Measurements from ENCODE around the gene OR1L6. TPM values are rescaled to one million over a fixed set of nuclear protein-coding genes. Genes with fewer than 3 reads are reported as not detected.

The OR1L6 gene, protein sequence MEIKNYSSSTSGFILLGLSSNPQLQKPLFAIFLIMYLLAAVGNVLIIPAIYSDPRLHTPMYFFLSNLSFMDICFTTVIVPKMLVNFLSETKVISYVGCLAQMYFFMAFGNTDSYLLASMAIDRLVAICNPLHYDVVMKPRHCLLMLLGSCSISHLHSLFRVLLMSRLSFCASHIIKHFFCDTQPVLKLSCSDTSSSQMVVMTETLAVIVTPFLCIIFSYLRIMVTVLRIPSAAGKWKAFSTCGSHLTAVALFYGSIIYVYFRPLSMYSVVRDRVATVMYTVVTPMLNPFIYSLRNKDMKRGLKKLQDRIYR
- not detected in 2 replicates for total RNA-seq

DNA sequence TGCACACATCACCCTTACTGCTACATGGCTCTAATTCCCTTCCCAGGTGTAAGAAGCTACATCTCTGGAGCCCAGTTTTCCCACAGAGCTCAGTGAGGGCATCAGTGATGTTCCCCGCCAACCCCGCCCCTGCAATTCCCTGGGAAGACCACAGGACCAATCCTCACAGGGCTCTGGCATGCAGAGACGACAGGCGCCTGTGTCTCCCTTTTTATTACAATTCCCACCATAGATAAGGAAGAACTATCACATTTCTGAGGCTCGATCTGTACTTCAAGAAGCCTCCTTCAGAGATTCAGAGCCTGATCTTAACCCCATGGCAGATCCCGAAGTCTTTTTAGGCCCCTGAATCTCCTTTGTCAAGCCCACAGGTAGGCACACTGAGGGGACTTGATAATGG is at the start of gene OR1L6:
OR1L6 (plus strand) TSS at position 301 of the 400 bp plus-strand sequence. CDS start 7,545 bp downstream, outside the sequence.

DNA sequence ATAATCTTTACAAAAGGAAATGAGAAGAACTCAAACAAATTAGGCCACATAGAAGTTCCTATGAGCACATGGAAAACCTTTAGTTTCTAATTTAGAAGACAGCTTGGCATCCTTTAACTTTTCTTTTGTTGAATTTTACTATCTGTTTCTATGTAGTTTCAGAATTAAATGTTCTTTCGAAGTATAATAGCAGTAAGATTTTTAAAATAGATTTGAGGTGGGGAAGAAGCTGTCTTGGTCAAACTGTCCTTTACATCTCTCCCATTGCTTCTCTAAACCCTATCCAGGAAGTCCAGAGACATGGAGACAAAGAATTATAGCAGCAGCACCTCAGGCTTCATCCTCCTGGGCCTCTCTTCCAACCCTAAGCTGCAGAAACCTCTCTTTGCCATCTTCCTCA is 18.4 kb upstream of the OR1L6 start, which contains the start of gene OR1L4:
OR1L4 (plus strand) TSS at position 301 of the 400 bp plus-strand sequence; CDS start at position 301, 0 bp downstream.

GRCh38 chr9:122788831-122789230 is 46.7 kb downstream of the OR1L6 start, which contains the start of gene OR5C1:
Gene OR5C1 (plus strand): TSS chr9:122788933. CDS start chr9:122788933, 0 bp downstream.

Other genes with a start within 250 kb of the OR1L6 start
- not detected in 2 replicates for gene OR1J2, start 231.5 kb upstream of the OR1L6 start, total RNA-seq
- not detected in 2 replicates for gene OR1J4, start 223.2 kb upstream of the OR1L6 start, total RNA-seq
- not detected in 2 replicates for gene OR1N1, start 215.0 kb upstream of the OR1L6 start, total RNA-seq
- gene OR1N2, start 189.2 kb upstream of the OR1L6 start, total RNA-seq, result not detected in 2 replicates
- not detected in 2 replicates for gene OR1L8, start 158.9 kb upstream of the OR1L6 start, total RNA-seq
- gene OR1Q1, start 127.6 kb upstream of the OR1L6 start, total RNA-seq, result not detected in 2 replicates
- not detected in 2 replicates for gene OR1B1, start 84.7 kb upstream of the OR1L6 start, total RNA-seq
- gene OR1L1, start 80.6 kb upstream of the OR1L6 start, total RNA-seq, result not detected in 2 replicates
- gene OR1L3, start 67.2 kb upstream of the OR1L6 start, total RNA-seq, result not detected in 2 replicates
- gene OR1L4, start 18.3 kb upstream of the OR1L6 start, total RNA-seq, result not detected in 2 replicates
- gene OR5C1, start 46.6 kb downstream of the OR1L6 start, total RNA-seq, result not detected in 2 replicates
- gene OR1K1, start 57.8 kb downstream of the OR1L6 start, total RNA-seq, result not detected in 2 replicates
- 14.6 and 18.1 TPM in 2 replicates for gene PDCL, start 86.3 kb downstream of the OR1L6 start, total RNA-seq
- gene RC3H2, start 163.1 kb downstream of the OR1L6 start, total RNA-seq, result 26.7 and 34.8 TPM in 2 replicates
- gene ZBTB6, start 171.0 kb downstream of the OR1L6 start, total RNA-seq, result 6.0 and 6.3 TPM in 2 replicates
- 2.5 and 3.2 TPM in 2 replicates for gene ZBTB26, start 189.2 kb downstream of the OR1L6 start, total RNA-seq
- 12.6 and 15.6 TPM in 2 replicates for gene RABGAP1, start 198.7 kb downstream of the OR1L6 start, total RNA-seq